ENCODE data around the gene DPM3. TPM values are rescaled to one million over a fixed set of nuclear protein-coding genes. Genes with fewer than 3 reads are reported as not detected.
A peak's percentile ranks its signal among the peaks of the same experiment; 100 is the strongest.

Gene DPM3
- total and polyA plus RNA-seq, 2 of the 13 experiments (the other 11 are each of a cell fraction or from before 2014, with no cell fraction given) = 23.2 to 53.4 TPM

GRCh38 chr1:155104605-155105534, 35.5 kb downstream of the DPM3 start (continued):
- TF ChIP-seq ADNP (CRISPR knock-in tag; IDR thresholded peaks at IDR 0.05) (no peak), ZNF557 (CRISPR knock-in tag; IDR thresholded peaks at IDR 0.05) (no peak), NBN (conservative IDR thresholded peaks at IDR 0.05) (no peak), ZNF660 (CRISPR knock-in tag; IDR thresholded peaks at IDR 0.05; ENCODE audit: borderline replicate concordance, low read depth) (no peak), ZFP36 (IDR thresholded peaks at IDR 0.05; ENCODE audit: borderline replicate concordance, low read depth, low read length, partially characterized antibody) (no peak)

DNA sequence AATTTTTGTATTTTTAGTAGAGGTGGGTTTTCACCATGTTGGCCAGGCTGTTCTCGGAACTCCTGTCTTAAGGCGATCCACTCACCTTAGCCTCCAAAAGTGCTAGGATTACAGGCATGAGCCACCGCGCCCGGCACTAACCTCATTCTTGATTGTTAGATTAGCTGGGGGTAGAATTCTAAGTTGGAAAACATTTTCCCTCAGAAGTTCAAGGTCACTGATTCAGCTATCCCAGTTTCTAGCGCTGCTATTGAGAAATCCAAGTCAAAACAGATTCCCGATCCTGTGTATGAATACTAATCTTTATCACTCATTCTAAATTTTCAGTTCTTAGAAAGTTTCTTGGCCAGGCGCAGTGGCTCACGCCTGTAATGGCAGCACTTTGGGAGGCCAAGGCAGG, 37.0 kb downstream of the DPM3 start:
- Histone ChIP-seq H4K20me1 (ENCODE audit: insufficient read depth, low read length) (no peaks in the 10 kb centered on the region), H3K79me2 (ENCODE audit: insufficient read depth, low read length) (no peaks in the 10 kb centered on the region), H3K4me3 (replicated peaks in 1 of 3; ENCODE audit: insufficient read depth in 1 of 3, low read depth in 2 of 3, low read length in 3 of 3) (no peak overlapping the region), H3K27me3 (ENCODE audit: control insufficient read depth in 1 of 2, insufficient read depth in 2 of 2, low read length in 2 of 2) (no peaks in the 10 kb centered on the region), H3K27ac (ENCODE audit: extremely low read length, insufficient read depth, low read length) (no peak overlapping the region), H3K4me2 (ENCODE audit: low read depth, low read length) (0 out of 2 replicates have a peak overlapping the region, but pooled peaks have one; percentile 18), H3K9me3 (ENCODE audit: low read length) (no peaks in the 10 kb centered on the region), H3K4me1 (ENCODE audit: insufficient read depth, low read length) (peaks cover 66% of the 10 kb centered on the region), H2AFZ (ENCODE audit: low read length) (no peak overlapping the region), H3K36me3 (replicated peaks in 1 of 2; ENCODE audit: control insufficient read depth in 1 of 2, insufficient read depth in 2 of 2, low read length in 2 of 2) (no peaks in the 10 kb centered on the region), H3K9ac (ENCODE audit: insufficient read depth, low read depth, low read length) (no peak overlapping the region)
- ChIA-PET POLR2A (interaction anchor here (0.6 to 1.9 kb wide), 3 partner anchors 12 to 31 kb away, joined by 3 to 32 read pairs (median 7); partner anchors contain the start of gene EFNA1), CTCF (ENCODE audit: low intra/inter-chr PET ratio, low total read pairs) (no interaction called here)
- BruUV-seq (replicated peaks) = no TSS peak
- in situ Hi-C loops (cut with HindIII; ENCODE audit: extremely low pct_ligation_motif_present, low pct_unique_long_range_greater_than_20kb) = no loop called here
- intact Hi-C loops (cut with micrococcal nuclease; ENCODE audit: unreplicated experiment) = no loop called here
- FAIRE-seq (no peak), DNase-seq (ENCODE audit: low spot score) (peak; percentile 52), ATAC-seq (no peak)
- 33% methylated on average over 9 of the region's 9 CpGs for WGBS (ENCODE audit: low lambda C conversion rate)
- no peak for TF ChIP-seq RAD21 (CRISPR knock-in tag; IDR thresholded peaks at IDR 0.05)
- no peak for TF ChIP-seq TAF1 (CRISPR knock-in tag; IDR thresholded peaks at IDR 0.05)
- TF ChIP-seq, protein P1, sequence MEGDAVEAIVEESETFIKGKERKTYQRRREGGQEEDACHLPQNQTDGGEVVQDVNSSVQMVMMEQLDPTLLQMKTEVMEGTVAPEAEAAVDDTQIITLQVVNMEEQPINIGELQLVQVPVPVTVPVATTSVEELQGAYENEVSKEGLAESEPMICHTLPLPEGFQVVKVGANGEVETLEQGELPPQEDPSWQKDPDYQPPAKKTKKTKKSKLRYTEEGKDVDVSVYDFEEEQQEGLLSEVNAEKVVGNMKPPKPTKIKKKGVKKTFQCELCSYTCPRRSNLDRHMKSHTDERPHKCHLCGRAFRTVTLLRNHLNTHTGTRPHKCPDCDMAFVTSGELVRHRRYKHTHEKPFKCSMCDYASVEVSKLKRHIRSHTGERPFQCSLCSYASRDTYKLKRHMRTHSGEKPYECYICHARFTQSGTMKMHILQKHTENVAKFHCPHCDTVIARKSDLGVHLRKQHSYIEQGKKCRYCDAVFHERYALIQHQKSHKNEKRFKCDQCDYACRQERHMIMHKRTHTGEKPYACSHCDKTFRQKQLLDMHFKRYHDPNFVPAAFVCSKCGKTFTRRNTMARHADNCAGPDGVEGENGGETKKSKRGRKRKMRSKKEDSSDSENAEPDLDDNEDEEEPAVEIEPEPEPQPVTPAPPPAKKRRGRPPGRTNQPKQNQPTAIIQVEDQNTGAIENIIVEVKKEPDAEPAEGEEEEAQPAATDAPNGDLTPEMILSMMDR (CRISPR knock-in tag; IDR thresholded peaks at IDR 0.05) = no peak
- no peak for TF ChIP-seq ZNF335 (CRISPR knock-in tag; IDR thresholded peaks at IDR 0.05)
- no peak for TF ChIP-seq ZNF878 (CRISPR knock-in tag; IDR thresholded peaks at IDR 0.05)
- no peak for TF ChIP-seq ZBTB10 (CRISPR knock-in tag; IDR thresholded peaks at IDR 0.05; ENCODE audit: borderline replicate concordance)
- TF ChIP-seq BCL6 (CRISPR knock-in tag; IDR thresholded peaks at IDR 0.05) = peak; percentile 78
- TF ChIP-seq ZFP1 (CRISPR knock-in tag; IDR thresholded peaks at IDR 0.05) = peak; percentile 98
- no peak for TF ChIP-seq PRPF4 (IDR thresholded peaks at IDR 0.05; ENCODE audit: low read depth, low read length, poor library complexity, severe bottlenecking)
- 0 out of 2 replicates have a peak, but pooled peaks have one; percentile 21 for TF ChIP-seq GATAD2A (CRISPR knock-in tag; IDR thresholded peaks at IDR 0.05)
- no peak for TF ChIP-seq CCAR2 (optimal IDR thresholded peaks at IDR 0.05; ENCODE audit: low read depth, low read length)
- TF ChIP-seq HNRNPLL (IDR thresholded peaks at IDR 0.05; ENCODE audit: low read depth, low read length, poor library complexity, severe bottlenecking) = no peak
- TF ChIP-seq, protein P2, sequence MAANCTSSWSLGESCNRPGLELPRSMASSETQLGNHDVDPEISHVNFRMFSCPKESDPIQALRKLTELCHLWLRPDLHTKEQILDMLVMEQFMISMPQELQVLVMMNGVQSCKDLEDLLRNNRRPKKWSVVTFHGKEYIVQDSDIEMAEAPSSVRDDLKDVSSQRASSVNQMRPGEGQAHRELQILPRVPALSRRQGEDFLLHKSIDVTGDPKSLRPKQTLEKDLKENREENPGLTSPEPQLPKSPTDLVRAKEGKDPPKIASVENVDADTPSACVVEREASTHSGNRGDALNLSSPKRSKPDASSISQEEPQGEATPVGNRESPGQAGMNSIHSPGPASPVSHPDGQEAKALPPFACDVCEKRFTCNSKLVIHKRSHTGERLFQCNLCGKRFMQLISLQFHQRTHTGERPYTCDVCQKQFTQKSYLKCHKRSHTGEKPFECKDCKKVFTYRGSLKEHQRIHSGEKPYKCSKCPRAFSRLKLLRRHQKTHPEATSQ (CRISPR knock-in tag; IDR thresholded peaks at IDR 0.05; ENCODE audit: borderline replicate concordance) = no peak
